ENCODE measurements around the gene IRF2.
"Not testable (repeated sequence)": the region's sequence is repeated elsewhere in the genome, so short reads cannot be mapped to it uniquely, and the experiment has no call there.

IRF2 gene

DNA sequence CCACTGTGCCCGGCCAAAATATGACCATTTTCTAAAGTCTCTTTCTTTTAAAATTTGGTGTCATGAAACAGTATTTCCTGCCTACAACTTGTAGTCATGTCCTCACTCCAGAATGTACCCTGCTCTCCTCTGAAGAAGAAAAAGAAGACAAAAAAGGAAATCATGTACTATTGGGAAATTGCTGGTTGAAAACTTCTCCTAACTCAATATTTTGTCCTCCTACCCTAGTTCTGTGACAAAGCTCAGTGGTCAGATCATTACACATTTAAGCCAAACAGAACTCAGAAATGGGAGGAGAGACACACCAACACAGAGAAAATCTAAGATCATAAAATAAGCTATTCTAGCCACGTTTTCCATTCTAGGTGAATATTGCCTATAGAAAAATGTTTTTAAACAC is 127.7 kb downstream of the IRF2 start:
- Histone ChIP-seq H3K9ac (no peak overlapping the region), H2AFZ (peak overlapping the region; percentile 74)

GRCh38 chr4:184346273-184346672 is 128.1 kb downstream of the IRF2 start:
- H2AFZ ChIP-seq; H3K9ac ChIP-seq; H3K4me3 ChIP-seq (ENCODE audit: low read depth, low read length); H3K79me2 ChIP-seq; H3K4me2 ChIP-seq (ENCODE audit: low read length); H3K9me3 ChIP-seq (ENCODE audit: control insufficient read depth, low read length); H3K27me3 ChIP-seq (ENCODE audit: control insufficient read depth, insufficient read depth, low read length); H3K36me3 ChIP-seq (ENCODE audit: control insufficient read depth, insufficient read depth, low read length): not testable (repeated sequence)
- Histone ChIP-seq H3K4me1 (peaks cover 24% of the 10 kb centered on the region), H3K27ac (peak overlapping the region; percentile 73)

More for the DNA sequence above, 127.7 kb downstream of the IRF2 start:
- no peak for TF ChIP-seq CTCF (IDR thresholded peaks at IDR 0.05)
- H3K27me3 ChIP-seq (ENCODE audit: control insufficient read depth, insufficient read depth, low read length): no peaks in the 10 kb centered on the region
- no peak overlapping the region for H3K4me2 ChIP-seq (ENCODE audit: low read length)
- no peak overlapping the region for H3K4me3 ChIP-seq (ENCODE audit: low read depth, low read length)
- H3K9me3 ChIP-seq (ENCODE audit: control insufficient read depth, low read length): no peaks in the 10 kb centered on the region
- peaks cover 24% of the 10 kb centered on the region for H3K4me1 ChIP-seq
- no peaks in the 10 kb centered on the region for H3K79me2 ChIP-seq
- no peaks in the 10 kb centered on the region for H3K36me3 ChIP-seq (ENCODE audit: control insufficient read depth, insufficient read depth, low read length)
- H3K27ac ChIP-seq: peak overlapping the region; percentile 73

- Histone ChIP-seq H3K9ac (no peak overlapping the region), H3K27ac (peak overlapping the region; percentile 78), H3K27me3 (ENCODE audit: control insufficient read depth, insufficient read depth, low read length) (no peaks in the 10 kb centered on the region), H2AFZ (peak overlapping the region; percentile 60), H3K4me1 (peaks cover 24% of the 10 kb centered on the region), H3K9me3 (ENCODE audit: control insufficient read depth, low read length) (no peaks in the 10 kb centered on the region), H3K36me3 (ENCODE audit: control insufficient read depth, insufficient read depth, low read length) (no peaks in the 10 kb centered on the region), H3K79me2 (no peaks in the 10 kb centered on the region), H3K4me2 (ENCODE audit: low read length) (no peak overlapping the region), H3K4me3 (ENCODE audit: low read depth, low read length) (no peak overlapping the region)
- no peak for TF ChIP-seq CTCF (IDR thresholded peaks at IDR 0.05)
Observed at GRCh38 chr4:184345573-184345922, 128.8 kb downstream of the IRF2 start.

GRCh38 chr4:184344899-184345572 is 129.3 kb downstream of the IRF2 start:
- H2AFZ ChIP-seq: peak overlapping the region; percentile 60
- H3K9me3 ChIP-seq (ENCODE audit: control insufficient read depth, low read length): no peaks in the 10 kb centered on the region
- no peak overlapping the region for H3K4me3 ChIP-seq (ENCODE audit: low read depth, low read length)
- no peak for TF ChIP-seq CTCF (IDR thresholded peaks at IDR 0.05)
- H3K36me3 ChIP-seq (ENCODE audit: control insufficient read depth, insufficient read depth, low read length): no peaks in the 10 kb centered on the region
- H3K9ac ChIP-seq: no peak overlapping the region
- peak overlapping the region; percentile 78 for H3K27ac ChIP-seq
- peaks cover 24% of the 10 kb centered on the region for H3K4me1 ChIP-seq
- H3K4me2 ChIP-seq (ENCODE audit: low read length): no peak overlapping the region
- H3K27me3 ChIP-seq (ENCODE audit: control insufficient read depth, insufficient read depth, low read length): no peaks in the 10 kb centered on the region
- H3K79me2 ChIP-seq: no peaks in the 10 kb centered on the region

DNA sequence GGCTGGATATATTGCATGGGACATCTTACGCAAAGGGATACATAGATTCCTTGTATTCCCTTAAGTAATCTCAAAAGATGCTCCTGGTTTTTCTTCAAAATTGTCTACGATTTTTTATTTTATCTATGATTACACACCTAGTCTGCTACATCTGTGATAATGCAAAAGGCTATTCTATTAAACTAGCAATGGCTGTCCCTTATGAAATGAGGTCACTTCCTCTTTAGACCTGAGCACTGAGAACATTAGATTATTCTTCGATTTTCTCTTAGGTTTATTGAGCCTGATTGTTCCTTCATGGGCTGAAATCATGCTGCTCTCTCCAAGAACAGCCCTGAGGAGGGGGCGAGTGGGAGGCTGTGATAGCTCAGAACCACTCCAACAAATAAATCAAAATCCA is 129.9 kb downstream of the IRF2 start:
- Histone ChIP-seq H3K9ac (no peak overlapping the region), H3K4me3 (ENCODE audit: low read depth, low read length) (no peak overlapping the region), H3K79me2 (no peaks in the 10 kb centered on the region), H3K27me3 (ENCODE audit: control insufficient read depth, insufficient read depth, low read length) (no peaks in the 10 kb centered on the region), H3K9me3 (ENCODE audit: control insufficient read depth, low read length) (no peaks in the 10 kb centered on the region), H3K4me1 (peaks cover 24% of the 10 kb centered on the region), H2AFZ (peak overlapping the region; percentile 34), H3K4me2 (ENCODE audit: low read length) (no peak overlapping the region), H3K27ac (peak overlapping the region; percentile 85), H3K36me3 (ENCODE audit: control insufficient read depth, insufficient read depth, low read length) (no peaks in the 10 kb centered on the region)
- TF ChIP-seq CTCF (IDR thresholded peaks at IDR 0.05): no peak
